ENCODE measurements around the gene NHLRC1. TPM values are rescaled to one million over a fixed set of nuclear protein-coding genes. Genes with fewer than 3 reads are reported as not detected.

NHLRC1 gene
- total RNA-seq, 1 donor from 2014 or later = 0.17 TPM

DNA sequence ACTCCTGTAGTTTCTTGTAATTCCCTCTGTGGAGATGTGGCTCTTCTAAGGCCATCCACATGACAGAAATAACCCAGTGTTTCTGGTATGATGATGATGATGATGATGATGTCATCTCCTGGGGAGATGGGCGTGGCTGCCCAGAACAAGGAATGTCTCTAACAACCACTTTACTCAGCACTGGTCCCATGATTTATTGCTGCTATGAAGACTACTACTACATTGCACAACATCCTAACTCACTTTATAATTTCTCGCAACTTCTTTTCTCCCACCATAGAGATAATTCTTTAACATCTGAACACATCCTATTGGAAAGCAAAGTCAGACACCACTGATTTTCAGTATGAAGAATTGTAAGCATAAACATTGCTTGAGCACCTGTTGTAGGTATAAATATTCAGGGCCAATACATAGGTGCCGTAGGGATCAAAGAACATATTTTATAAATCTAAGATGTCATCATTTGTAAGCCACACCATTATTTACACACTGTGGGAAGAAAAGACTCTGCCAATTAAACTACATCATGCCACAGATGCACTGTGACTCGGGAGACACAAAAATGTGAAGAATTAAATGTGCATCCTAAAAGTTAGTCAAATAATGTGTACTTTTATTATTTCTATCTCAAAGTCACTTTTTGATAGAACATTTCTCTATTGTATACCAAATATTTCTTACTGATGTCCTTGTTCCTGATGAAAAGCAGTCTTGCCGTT lies 26.0 kb upstream of the NHLRC1 start:
- Mint-ChIP-seq H3K27me3 (ENCODE audit: unreplicated experiment) (no peaks in the 10 kb centered on the region), H3K36me3 (ENCODE audit: unreplicated experiment) (no peaks in the 10 kb centered on the region), H3K4me3 (ENCODE audit: unreplicated experiment) (no peak overlapping the region), H3K27ac (ENCODE audit: unreplicated experiment) (no peak overlapping the region), H3K4me1 (ENCODE audit: low read depth, unreplicated experiment) (peaks cover 3% of the 10 kb centered on the region), H3K9me3 (ENCODE audit: unreplicated experiment) (no peaks in the 10 kb centered on the region)
- DNase-seq = no peak
- TF ChIP-seq, protein P1, sequence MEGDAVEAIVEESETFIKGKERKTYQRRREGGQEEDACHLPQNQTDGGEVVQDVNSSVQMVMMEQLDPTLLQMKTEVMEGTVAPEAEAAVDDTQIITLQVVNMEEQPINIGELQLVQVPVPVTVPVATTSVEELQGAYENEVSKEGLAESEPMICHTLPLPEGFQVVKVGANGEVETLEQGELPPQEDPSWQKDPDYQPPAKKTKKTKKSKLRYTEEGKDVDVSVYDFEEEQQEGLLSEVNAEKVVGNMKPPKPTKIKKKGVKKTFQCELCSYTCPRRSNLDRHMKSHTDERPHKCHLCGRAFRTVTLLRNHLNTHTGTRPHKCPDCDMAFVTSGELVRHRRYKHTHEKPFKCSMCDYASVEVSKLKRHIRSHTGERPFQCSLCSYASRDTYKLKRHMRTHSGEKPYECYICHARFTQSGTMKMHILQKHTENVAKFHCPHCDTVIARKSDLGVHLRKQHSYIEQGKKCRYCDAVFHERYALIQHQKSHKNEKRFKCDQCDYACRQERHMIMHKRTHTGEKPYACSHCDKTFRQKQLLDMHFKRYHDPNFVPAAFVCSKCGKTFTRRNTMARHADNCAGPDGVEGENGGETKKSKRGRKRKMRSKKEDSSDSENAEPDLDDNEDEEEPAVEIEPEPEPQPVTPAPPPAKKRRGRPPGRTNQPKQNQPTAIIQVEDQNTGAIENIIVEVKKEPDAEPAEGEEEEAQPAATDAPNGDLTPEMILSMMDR (IDR thresholded peaks at IDR 0.05; ENCODE audit: partially characterized antibody, unreplicated experiment) = no peak

DNA sequence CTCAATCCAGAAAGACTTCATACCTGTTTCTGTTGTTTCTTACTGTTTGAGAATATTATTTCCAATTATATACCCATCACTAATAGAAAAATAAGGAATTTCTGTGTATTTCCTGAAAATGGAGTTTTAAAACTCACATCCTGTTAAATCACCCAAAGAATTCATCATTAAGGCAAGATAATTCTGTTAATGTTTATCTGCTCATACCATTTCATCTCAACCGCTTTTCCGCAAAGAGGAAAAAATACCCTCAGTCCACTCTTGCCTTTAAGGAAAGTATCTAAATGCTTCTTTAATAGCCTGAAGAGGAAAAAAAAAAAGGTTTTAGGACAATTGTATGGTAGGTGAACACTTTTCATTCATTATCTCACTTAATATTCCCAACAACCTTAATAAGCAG lies 25.1 kb upstream of the NHLRC1 start:
- TF ChIP-seq, protein P1 (IDR thresholded peaks at IDR 0.05; ENCODE audit: partially characterized antibody, unreplicated experiment) = no peak
- H3K9me3 Mint-ChIP-seq (ENCODE audit: unreplicated experiment) = no peaks in the 10 kb centered on the region
- H3K36me3 Mint-ChIP-seq (ENCODE audit: unreplicated experiment) = no peaks in the 10 kb centered on the region
- H3K27me3 Mint-ChIP-seq (ENCODE audit: unreplicated experiment) = no peaks in the 10 kb centered on the region
- H3K4me3 Mint-ChIP-seq (ENCODE audit: unreplicated experiment) = no peak overlapping the region
- H3K27ac Mint-ChIP-seq (ENCODE audit: unreplicated experiment) = no peak overlapping the region
- H3K4me1 Mint-ChIP-seq (ENCODE audit: low read depth, unreplicated experiment) = peaks cover 2% of the 10 kb centered on the region
- DNase-seq = no peak

DNA sequence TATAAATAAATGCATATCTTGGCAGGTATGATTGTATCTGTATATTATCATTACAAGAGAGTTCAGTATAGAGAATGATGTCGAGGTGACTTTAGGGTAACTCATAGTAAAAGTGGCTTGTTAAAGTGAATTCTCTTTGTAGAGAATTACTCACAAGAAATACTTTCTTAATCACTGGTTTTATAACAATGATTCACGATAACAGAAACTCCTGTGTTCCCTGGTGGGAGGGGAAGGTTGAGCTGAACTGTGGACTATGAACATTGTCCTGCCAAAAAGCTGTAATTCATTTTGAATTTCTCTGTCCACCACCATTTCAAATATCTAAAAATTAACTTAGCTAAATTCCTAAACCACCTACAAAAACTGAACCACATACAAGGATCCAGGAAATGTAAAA lies 24.7 kb upstream of the NHLRC1 start:
- Mint-ChIP-seq H3K36me3 (ENCODE audit: unreplicated experiment) (no peaks in the 10 kb centered on the region), H3K4me3 (ENCODE audit: unreplicated experiment) (no peak overlapping the region), H3K27ac (ENCODE audit: unreplicated experiment) (no peak overlapping the region), H3K4me1 (ENCODE audit: low read depth, unreplicated experiment) (no peaks in the 10 kb centered on the region), H3K27me3 (ENCODE audit: unreplicated experiment) (no peaks in the 10 kb centered on the region), H3K9me3 (ENCODE audit: unreplicated experiment) (no peaks in the 10 kb centered on the region)
- DNase-seq = no peak
- TF ChIP-seq, protein P1 (IDR thresholded peaks at IDR 0.05; ENCODE audit: partially characterized antibody, unreplicated experiment) = no peak

DNA sequence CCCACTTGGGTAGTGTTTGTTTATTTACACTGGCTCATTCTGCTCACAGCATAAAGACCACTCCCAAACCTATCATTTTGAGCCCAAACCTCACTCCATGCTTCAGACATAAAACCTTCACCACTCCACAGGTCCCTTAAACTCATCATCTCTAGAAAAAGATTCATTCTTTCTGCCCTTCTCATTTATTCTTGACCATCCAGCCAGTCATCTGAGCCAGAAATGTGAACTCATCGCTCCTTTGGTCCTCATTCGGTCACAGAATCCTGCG lies 20.0 kb upstream of the NHLRC1 start:
- Mint-ChIP-seq H3K9me3 (ENCODE audit: unreplicated experiment) (no peaks in the 10 kb centered on the region), H3K36me3 (ENCODE audit: unreplicated experiment) (no peaks in the 10 kb centered on the region), H3K4me3 (ENCODE audit: unreplicated experiment) (no peak overlapping the region), H3K27ac (ENCODE audit: unreplicated experiment) (no peak overlapping the region), H3K27me3 (ENCODE audit: unreplicated experiment) (no peaks in the 10 kb centered on the region), H3K4me1 (ENCODE audit: low read depth, unreplicated experiment) (no peaks in the 10 kb centered on the region)
- TF ChIP-seq, protein P1 (IDR thresholded peaks at IDR 0.05; ENCODE audit: partially characterized antibody, unreplicated experiment) = no peak
- DNase-seq = no peak

DNA sequence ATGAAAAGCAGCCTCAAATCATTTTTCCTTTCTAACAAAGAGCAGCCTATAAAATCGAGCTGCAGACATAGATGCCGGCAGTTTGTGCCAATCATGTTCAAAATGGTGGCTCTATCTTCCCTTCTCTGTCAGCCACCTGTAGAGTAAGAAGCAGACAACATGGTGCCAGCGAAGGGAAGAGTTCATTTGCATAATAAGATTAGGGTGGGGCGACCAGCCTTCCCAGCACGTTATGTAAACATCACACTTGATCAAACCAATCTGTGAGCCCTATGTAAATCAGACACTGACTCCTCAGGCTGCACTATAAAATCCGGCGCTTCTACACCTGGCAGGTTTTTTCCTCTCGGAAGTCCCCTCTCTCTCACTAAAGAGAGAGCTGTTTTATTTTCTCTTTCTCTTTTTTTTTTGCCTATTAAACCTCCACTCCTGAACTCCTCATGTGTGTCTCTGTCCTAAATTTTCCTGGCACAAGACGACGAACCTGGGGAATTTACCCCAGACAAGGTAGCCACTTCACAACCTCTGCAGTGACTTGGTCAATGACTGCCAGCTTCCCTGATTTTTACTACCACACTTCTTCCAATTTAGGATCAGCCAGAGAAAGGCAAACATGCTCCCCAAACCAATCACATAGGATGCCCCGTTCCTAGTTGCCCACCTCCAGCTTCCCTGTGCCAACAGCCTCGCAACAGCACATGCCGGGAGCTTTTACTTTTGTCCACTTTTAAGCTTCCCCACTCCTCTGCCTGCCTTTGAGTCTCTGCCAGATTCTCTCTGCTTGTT lies 19.5 kb upstream of the NHLRC1 start:
- no peak overlapping the region for H3K4me3 Mint-ChIP-seq (ENCODE audit: unreplicated experiment)
- no peak for DNase-seq
- H3K36me3 Mint-ChIP-seq (ENCODE audit: unreplicated experiment) = no peaks in the 10 kb centered on the region
- no peaks in the 10 kb centered on the region for H3K9me3 Mint-ChIP-seq (ENCODE audit: unreplicated experiment)
- no peaks in the 10 kb centered on the region for H3K27me3 Mint-ChIP-seq (ENCODE audit: unreplicated experiment)
- H3K27ac Mint-ChIP-seq (ENCODE audit: unreplicated experiment) = no peak overlapping the region
- TF ChIP-seq, protein P1 (IDR thresholded peaks at IDR 0.05; ENCODE audit: partially characterized antibody, unreplicated experiment) = no peak
- H3K4me1 Mint-ChIP-seq (ENCODE audit: low read depth, unreplicated experiment) = no peaks in the 10 kb centered on the region

Measured in glutamatergic neuron (in vitro differentiated cells).